Measurements from ENCODE around the gene CNGA3. TPM values are rescaled to one million over a fixed set of nuclear protein-coding genes. Genes with fewer than 3 reads are reported as not detected.
A peak's percentile ranks its signal among the peaks of the same experiment; 100 is the strongest.

The CNGA3 gene
- total and polyA plus RNA-seq, 2 of the 8 experiments (the other 6 are each of a cell fraction or from before 2014, with no cell fraction given): 0.02 TPM; not detected in 1

DNA sequence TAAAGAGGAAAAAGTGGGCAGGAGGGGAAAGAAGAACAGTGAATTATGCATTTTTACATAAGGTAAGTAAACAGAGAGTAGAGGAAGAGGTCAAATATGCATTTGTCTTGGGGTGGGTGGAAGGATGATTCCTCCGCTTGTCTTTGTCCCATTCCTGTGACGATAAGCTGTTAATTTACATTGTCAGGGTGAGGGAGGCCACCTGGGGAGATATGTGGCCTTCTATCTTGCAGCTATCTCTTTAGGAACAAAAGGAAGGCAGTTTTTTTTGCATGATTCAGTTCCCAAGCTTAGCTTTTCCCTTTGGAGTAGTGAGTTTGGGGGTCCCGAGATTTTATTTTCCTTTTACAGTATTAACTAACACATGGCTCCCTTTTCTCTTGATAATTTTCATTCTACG lies 96.2 kb downstream of the CNGA3 start:
- Histone ChIP-seq H3K79me2 (ENCODE audit: control insufficient read depth in 1 of 2, insufficient read depth in 2 of 2, low read length in 2 of 2) (peaks cover 0 to 25% of the 10 kb centered on the region in 2 experiments), H3K36me3 (ENCODE audit: control insufficient read depth in 2 of 4, insufficient read depth in 4 of 4, low read length in 3 of 4) (no peaks in the 10 kb centered on the region), H3K4me3 (ENCODE audit: extremely low read depth in 1 of 4, insufficient read depth in 2 of 4, low read depth in 3 of 4, low read length in 4 of 4) (peak overlapping the region in 1 of 4 experiments; percentile 19; a peak in 1 of 8 replicates), H4K8ac (ENCODE audit: extremely low read depth, insufficient read depth, low read length) (no peak overlapping the region), H3K79me1 (ENCODE audit: low read depth, low read length) (peaks cover 8% of the 10 kb centered on the region), H2AFZ (ENCODE audit: low read length) (no peak overlapping the region), H3K18ac (ENCODE audit: extremely low read depth, low read length) (no peak overlapping the region), H3K27me3 (replicated peaks in 1 of 4; ENCODE audit: control insufficient read depth in 3 of 4, extremely low read depth in 1 of 4, insufficient read depth in 3 of 4, low read length in 3 of 4) (no peaks in the 10 kb centered on the region), H2BK15ac (ENCODE audit: low read length) (no peak overlapping the region), H3K9ac (replicated peaks in 1 of 4; ENCODE audit: extremely low read depth in 1 of 4, low read depth in 3 of 4, low read length in 3 of 4) (no peak overlapping the region), H4K20me1 (replicated peaks in 1 of 2; ENCODE audit: control insufficient read depth in 1 of 2, insufficient read depth in 2 of 2, low read length in 2 of 2) (peaks cover 4 to 11% of the 10 kb centered on the region in 2 experiments), H2BK5ac (ENCODE audit: low read depth, low read length) (0 out of 2 replicates have a peak overlapping the region, but pooled peaks have one; percentile 49), H3K4ac (replicated peaks; ENCODE audit: insufficient read length, low read depth, low read length) (no peak overlapping the region), H3K56ac (replicated peaks; ENCODE audit: insufficient read length, low read depth, low read length) (no peak overlapping the region), H2AK5ac (ENCODE audit: low read depth, low read length) (no peak overlapping the region), H3K27ac (ENCODE audit: low read depth, low read length) (peak overlapping the region; percentile 53; the same call in 1 of the 2 replicates), H4K5ac (ENCODE audit: insufficient read length, low read depth, low read length) (peak overlapping the region; percentile 51), H3K23me2 (ENCODE audit: low read depth, low read length) (peaks cover 8% of the 10 kb centered on the region), H3K9me3 (ENCODE audit: insufficient read depth in 2 of 2, low read depth in 1 of 2, low read length in 1 of 2) (peaks cover 2% of the 10 kb centered on the region in 2 experiments; a peak in 1 of 4 replicates), H2BK120ac (replicated peaks; ENCODE audit: low read depth, low read length) (no peak overlapping the region), H3K14ac (ENCODE audit: insufficient read length) (no peak overlapping the region), H3K4me2 (ENCODE audit: insufficient read depth in 1 of 2, low read depth in 2 of 2, low read length in 2 of 2) (peak overlapping the region; percentile 28 to 40; a peak in 1 of 4 replicates), H3K4me1 (replicated peaks in 1 of 4; ENCODE audit: control insufficient read depth in 3 of 4, insufficient read depth in 4 of 4, low read length in 3 of 4) (peaks cover 0 to 20% (median 15%) of the 10 kb centered on the region in 4 experiments; a peak in 6 of 7 replicates), H3K23ac (ENCODE audit: insufficient read length) (no peak overlapping the region), H4K91ac (replicated peaks; ENCODE audit: insufficient read length, low read length) (no peak overlapping the region), H2BK20ac (ENCODE audit: low read length) (no peak overlapping the region), H2BK12ac (ENCODE audit: low read depth, low read length) (no peak overlapping the region)
- TF ChIP-seq CHD1 (IDR thresholded peaks at IDR 0.05; ENCODE audit: low read depth, low read length): no peak
- TF ChIP-seq MAFK (IDR thresholded peaks at IDR 0.05; ENCODE audit: low read depth, low read length): no peak
- no peak for TF ChIP-seq PHF8 (conservative IDR thresholded peaks at IDR 0.05; ENCODE audit: low read depth, low read length)
- no peak for TF ChIP-seq JUN (IDR thresholded peaks at IDR 0.05; ENCODE audit: low read depth, low read length)
- no peak for TF ChIP-seq CBX8 (IDR thresholded peaks at IDR 0.05; ENCODE audit: borderline replicate concordance, low read depth, low read length)
- no peak for TF ChIP-seq ZNF274 (IDR thresholded peaks at IDR 0.05; ENCODE audit: borderline replicate concordance, extremely low read depth, low read length)
- TF ChIP-seq, protein P1, sequence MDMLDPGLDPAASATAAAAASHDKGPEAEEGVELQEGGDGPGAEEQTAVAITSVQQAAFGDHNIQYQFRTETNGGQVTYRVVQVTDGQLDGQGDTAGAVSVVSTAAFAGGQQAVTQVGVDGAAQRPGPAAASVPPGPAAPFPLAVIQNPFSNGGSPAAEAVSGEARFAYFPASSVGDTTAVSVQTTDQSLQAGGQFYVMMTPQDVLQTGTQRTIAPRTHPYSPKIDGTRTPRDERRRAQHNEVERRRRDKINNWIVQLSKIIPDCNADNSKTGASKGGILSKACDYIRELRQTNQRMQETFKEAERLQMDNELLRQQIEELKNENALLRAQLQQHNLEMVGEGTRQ (IDR thresholded peaks at IDR 0.05; ENCODE audit: low read length): no peak
- no peak for TF ChIP-seq KDM5A (IDR thresholded peaks at IDR 0.05; ENCODE audit: low read length)
- no peak for TF ChIP-seq SIN3A (conservative IDR thresholded peaks at IDR 0.05 in 1 of 2, IDR thresholded peaks at IDR 0.05 in 1 of 2; ENCODE audit: low read depth in 1 of 2, low read length in 2 of 2)
- CTCF ChIA-PET (ENCODE audit: partially characterized antibody): interaction anchor here (0.6 to 1.3 kb wide), 4 partner anchors 8 to 744 kb away, joined by 3 to 4 read pairs (median 3); no protein-coding TSS in a partner anchor
- FAIRE-seq (no peak), DNase-seq (ENCODE audit: low read depth in 1 of 2, low spot score in 2 of 2) (no peak)
- 37% methylated on average over 4 of the region's 4 CpGs; no CpG with 5 or more reads in 1 of the 2 experiments for WGBS, 2 experiments (ENCODE audit: extremely low coverage in 1 of 2, insufficient coverage in 1 of 2, insufficient read length in 1 of 2, insufficient replicate concordance in 2 of 2, low coverage in 1 of 2, low lambda C conversion rate in 2 of 2, missing lambda C conversion rate in 1 of 2)
- POLR2A ChIA-PET (ENCODE audit: partially characterized antibody): no interaction called here
